Endodermal cell (in vitro differentiated cells): ENCODE results near the gene SERPINF2. TPM values are rescaled to one million over a fixed set of nuclear protein-coding genes. Genes with fewer than 3 reads are reported as not detected.

Experiments used
- DNase-seq: peaks from one replicate; pipeline ENCODE4 v3.0.0-alpha.2; 2017
- H3K27ac ChIP-seq: 2 replicates; pipeline ENCODE4 v1.5.1; 2013; ENCODE audit warnings: mild to moderate bottlenecking, low read depth, low read length, moderate library complexity
- H3K27me3 ChIP-seq: 2 replicates; pipeline ENCODE4 v1.6.1; 2013; ENCODE audit warnings: mild to moderate bottlenecking, low read length, moderate library complexity; ENCODE audit not compliant: insufficient read depth, control insufficient read depth, poor library complexity, severe bottlenecking
- H3K36me3 ChIP-seq: 2 replicates; pipeline ENCODE4 v1.7.0; 2013; ENCODE audit warnings: mild to moderate bottlenecking, low read length, moderate library complexity; ENCODE audit not compliant: control insufficient read depth, insufficient read depth
- H3K4me1 ChIP-seq: one replicate; pipeline ENCODE4 v1.7.0; 2013; ENCODE audit warnings: low read length; ENCODE audit not compliant: control insufficient read depth, insufficient read depth
- H3K4me3 ChIP-seq: 2 replicates; pipeline ENCODE4 v1.5.1; 2013; ENCODE audit warnings: mild to moderate bottlenecking, low read length, moderate library complexity
- H3K9ac ChIP-seq: 2 replicates; pipeline ENCODE4 v1.6.1; 2013; ENCODE audit warnings: mild to moderate bottlenecking, low read length, moderate library complexity; ENCODE audit not compliant: poor library complexity, severe bottlenecking; ENCODE audit errors: extremely low read depth
- H3K9me3 ChIP-seq: 2 replicates; pipeline ENCODE4 v1.6.1; 2013; ENCODE audit warnings: mild to moderate bottlenecking, low read length, moderate library complexity; ENCODE audit not compliant: control insufficient read depth
- H3K27ac Mint-ChIP-seq: 2 replicates; pipeline ENCODE4 v1.8.0; 2020; ENCODE audit warnings: mixed read lengths
- H3K27me3 Mint-ChIP-seq: 2 replicates; pipeline ENCODE4 v1.8.0; 2021; ENCODE audit warnings: mild to moderate bottlenecking, mixed read lengths; ENCODE audit not compliant: insufficient read depth
- H3K36me3 Mint-ChIP-seq: 2 replicates; pipeline ENCODE4 v1.8.0; 2020; ENCODE audit warnings: low read depth, mixed read lengths
- H3K4me1 Mint-ChIP-seq: 2 replicates; pipeline ENCODE4 v1.8.0; 2020; ENCODE audit warnings: mixed read lengths
- H3K4me3 Mint-ChIP-seq: 2 replicates; pipeline ENCODE4 v1.8.0; 2020; ENCODE audit warnings: mild to moderate bottlenecking, moderate library complexity, mixed read lengths
- H3K9me3 Mint-ChIP-seq: 2 replicates; pipeline ENCODE4 v1.8.0; 2020; ENCODE audit warnings: mild to moderate bottlenecking, mixed read lengths
- WGBS, 2 experiments: methylation state at CpG; one replicate each; pipeline versions ENCODE4 v1.1.5 to v1.1.7; 2013; ENCODE audit warnings: missing lambda C conversion rate in 2 of 2, mixed read lengths in 1 of 2; ENCODE audit not compliant: insufficient coverage in 1 of 2, insufficient read length in 1 of 2; 5-methylcytosine and 5-hydroxymethylcytosine counted together
- total RNA-seq, 2 donors: library from RNA; stranded (reverse); fragmentation: NEBNext Ultra II Directional in 1 of 2; extraction: Animal tissue kit (Norgen Biotek cat#: 25700) in 1 of 2; gene quantifications; 2 replicates in 1 of 2; 3 replicates in 1 of 2; pipeline ENCODE4 v1.2.1, GENCODE V29; 2021
- TF ChIP-seq, protein P1 (sequence below): fragments of 200-600 bp; sonication (generic); conservative IDR thresholded peaks from 2 replicates; pipeline ENCODE4 v1.5.0; 2021; ENCODE audit warnings: antibody characterized with exemption, mild to moderate bottlenecking

SERPINF2 gene
- total RNA-seq, 2 donors from 2014 or later: 0.86 to 1.8 TPM

DNA sequence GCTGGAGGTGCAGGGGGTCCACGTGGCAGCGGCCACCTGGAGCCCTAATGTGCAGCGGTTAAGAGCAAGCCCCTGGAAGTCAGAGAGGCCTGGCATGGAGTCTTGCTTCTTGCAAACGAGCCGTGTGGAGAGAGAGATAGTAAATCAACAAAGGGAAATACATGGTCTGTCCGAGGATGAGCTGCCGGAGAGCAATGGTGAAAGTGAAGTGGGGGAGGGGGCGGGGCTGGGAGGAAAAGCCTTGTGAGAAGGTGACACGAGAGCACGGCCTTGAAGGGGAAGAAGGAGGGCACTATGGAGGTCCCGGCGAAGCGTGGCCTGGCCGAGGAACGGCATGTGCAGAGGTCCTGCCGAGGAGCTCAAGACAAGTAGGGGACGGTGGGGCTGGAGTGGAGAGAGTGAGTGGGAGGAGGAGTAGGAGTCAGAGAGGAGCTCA, 13.2 kb downstream of the SERPINF2 start:
- Mint-ChIP-seq H3K9me3 (no peaks in the 10 kb centered on the region), H3K4me1 (peaks cover 4% of the 10 kb centered on the region), H3K27ac (no peak overlapping the region), H3K4me3 (no peak overlapping the region), H3K36me3 (no peaks in the 10 kb centered on the region), H3K27me3 (peaks cover 3% of the 10 kb centered on the region)
- H3K27ac ChIP-seq: no peak overlapping the region
- H3K27me3 ChIP-seq: no peaks in the 10 kb centered on the region
- no peaks in the 10 kb centered on the region for H3K36me3 ChIP-seq
- H3K4me3 ChIP-seq: no peak overlapping the region
- no peak overlapping the region for H3K9ac ChIP-seq
- no peaks in the 10 kb centered on the region for H3K9me3 ChIP-seq
- peak; percentile 82 for DNase-seq
- 68 to 78% methylated on average over 13 to 17 of the region's 17 CpGs for WGBS, 2 experiments
- TF ChIP-seq, protein P1, sequence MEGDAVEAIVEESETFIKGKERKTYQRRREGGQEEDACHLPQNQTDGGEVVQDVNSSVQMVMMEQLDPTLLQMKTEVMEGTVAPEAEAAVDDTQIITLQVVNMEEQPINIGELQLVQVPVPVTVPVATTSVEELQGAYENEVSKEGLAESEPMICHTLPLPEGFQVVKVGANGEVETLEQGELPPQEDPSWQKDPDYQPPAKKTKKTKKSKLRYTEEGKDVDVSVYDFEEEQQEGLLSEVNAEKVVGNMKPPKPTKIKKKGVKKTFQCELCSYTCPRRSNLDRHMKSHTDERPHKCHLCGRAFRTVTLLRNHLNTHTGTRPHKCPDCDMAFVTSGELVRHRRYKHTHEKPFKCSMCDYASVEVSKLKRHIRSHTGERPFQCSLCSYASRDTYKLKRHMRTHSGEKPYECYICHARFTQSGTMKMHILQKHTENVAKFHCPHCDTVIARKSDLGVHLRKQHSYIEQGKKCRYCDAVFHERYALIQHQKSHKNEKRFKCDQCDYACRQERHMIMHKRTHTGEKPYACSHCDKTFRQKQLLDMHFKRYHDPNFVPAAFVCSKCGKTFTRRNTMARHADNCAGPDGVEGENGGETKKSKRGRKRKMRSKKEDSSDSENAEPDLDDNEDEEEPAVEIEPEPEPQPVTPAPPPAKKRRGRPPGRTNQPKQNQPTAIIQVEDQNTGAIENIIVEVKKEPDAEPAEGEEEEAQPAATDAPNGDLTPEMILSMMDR: no peak
- H3K4me1 ChIP-seq: no peaks in the 10 kb centered on the region

DNA sequence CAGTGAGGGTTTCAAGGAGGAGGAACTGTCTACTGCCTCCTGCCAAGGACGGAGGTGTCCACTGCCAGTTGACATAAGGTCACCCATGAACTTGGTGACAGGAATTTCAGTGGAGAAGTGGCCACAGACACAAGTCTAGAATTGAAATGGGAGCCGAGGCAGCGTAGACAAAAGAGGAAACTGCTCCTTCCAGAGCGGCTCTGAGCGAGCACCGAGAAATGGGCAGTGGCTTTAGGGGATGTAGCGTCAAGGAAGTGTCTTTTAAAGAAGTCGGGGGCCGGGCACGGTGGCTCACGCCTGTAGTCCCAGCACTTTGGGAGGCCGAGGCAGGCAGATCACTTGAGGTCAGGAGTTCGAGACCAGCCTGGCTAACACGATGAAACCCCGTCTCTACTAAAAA, 16.1 kb downstream of the SERPINF2 start:
- Mint-ChIP-seq H3K9me3 (no peaks in the 10 kb centered on the region), H3K27me3 (peaks cover 3% of the 10 kb centered on the region), H3K36me3 (no peaks in the 10 kb centered on the region), H3K4me3 (no peak overlapping the region), H3K4me1 (peaks cover 20% of the 10 kb centered on the region), H3K27ac (peak overlapping the region; percentile 0)
- DNase-seq: no peak
- no peak overlapping the region for H3K27ac ChIP-seq
- H3K9me3 ChIP-seq: no peaks in the 10 kb centered on the region
- H3K27me3 ChIP-seq: no peaks in the 10 kb centered on the region
- H3K36me3 ChIP-seq: no peaks in the 10 kb centered on the region
- WGBS, 2 experiments: 92 to 93% methylated on average over 15 of the region's 15 CpGs
- H3K4me1 ChIP-seq: peaks cover 20% of the 10 kb centered on the region
- H3K9ac ChIP-seq: no peak overlapping the region
- TF ChIP-seq, protein P1: no peak
- H3K4me3 ChIP-seq: no peak overlapping the region

DNA sequence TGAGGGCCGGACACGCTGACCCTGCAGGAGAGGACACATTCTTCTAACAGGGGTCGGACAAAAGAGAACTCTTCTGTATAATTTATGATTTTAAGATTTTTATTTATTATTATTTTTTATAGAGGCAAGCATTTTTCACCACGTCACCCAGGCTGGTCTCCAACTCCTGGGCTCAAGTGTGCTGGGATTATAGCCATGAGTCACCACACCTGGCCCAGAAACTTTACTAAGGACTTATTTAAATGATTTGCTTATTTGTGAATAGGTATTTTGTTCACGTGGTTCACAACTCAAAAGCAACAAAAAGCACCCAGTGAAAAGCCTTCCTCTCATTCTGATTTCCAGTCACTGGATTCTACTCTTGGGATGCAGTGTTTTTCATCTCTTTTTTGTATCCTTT, 16.9 kb downstream of the SERPINF2 start:
- WGBS, 2 experiments: 90% methylated on average over 4 of the region's 5 CpGs; no CpG with 5 or more reads in 1 of the 2 experiments
- no peak overlapping the region for H3K4me3 Mint-ChIP-seq

More for the DNA sequence above, 16.9 kb downstream of the SERPINF2 start:
- TF ChIP-seq, protein P1: no peak
- Histone ChIP-seq H3K27me3 (no peaks in the 10 kb centered on the region), H3K4me3 (no peak overlapping the region), H3K4me1 (peaks cover 21% of the 10 kb centered on the region), H3K27ac (no peak overlapping the region), H3K36me3 (no peaks in the 10 kb centered on the region), H3K9me3 (no peaks in the 10 kb centered on the region), H3K9ac (no peak overlapping the region)
- Mint-ChIP-seq H3K9me3 (no peaks in the 10 kb centered on the region), H3K27ac (no peak overlapping the region), H3K36me3 (no peaks in the 10 kb centered on the region), H3K4me1 (peaks cover 23% of the 10 kb centered on the region), H3K27me3 (peaks cover 2% of the 10 kb centered on the region)
- no peak for DNase-seq
